Activated T-cell treated with anti-CD3 and anti-CD28 coated beads, Interleukin-2, amount 50 U/mL, for 24 hours (primary cell): Measurements from ENCODE around the gene FRAT2.

Experiments
- DNase-seq: peaks from one replicate; pipeline ENCODE4 v3.0.0-alpha.2; 2020
- H3K27ac Mint-ChIP-seq: 2 replicates; pipeline ENCODE4 v1.8.0; 2020; ENCODE audit warnings: mild to moderate bottlenecking, mixed read lengths
- H3K27me3 Mint-ChIP-seq: 2 replicates; pipeline ENCODE4 v1.8.0; 2020; ENCODE audit warnings: mixed read lengths
- H3K36me3 Mint-ChIP-seq: 2 replicates; pipeline ENCODE4 v1.8.0; 2020; ENCODE audit warnings: low read depth, mixed read lengths
- H3K4me1 Mint-ChIP-seq: 2 replicates; pipeline ENCODE4 v1.8.0; 2020; ENCODE audit warnings: low read depth, mixed read lengths
- H3K4me3 Mint-ChIP-seq: 2 replicates; pipeline ENCODE4 v1.8.0; 2020; ENCODE audit warnings: mild to moderate bottlenecking, moderate library complexity, mixed read lengths
- H3K9me3 Mint-ChIP-seq: 2 replicates; pipeline ENCODE4 v1.8.0; 2020; ENCODE audit warnings: mixed read lengths

The FRAT2 gene

GRCh38 chr10:97321804-97322190 is 12.7 kb downstream of the FRAT2 start:
- no peaks in the 10 kb centered on the region for H3K36me3 Mint-ChIP-seq
- H3K4me3 Mint-ChIP-seq, result peak overlapping the region; percentile 78
- H3K27ac Mint-ChIP-seq, result no peak overlapping the region
- peaks cover 32% of the 10 kb centered on the region for H3K4me1 Mint-ChIP-seq
- no peaks in the 10 kb centered on the region for H3K27me3 Mint-ChIP-seq
- no peak for DNase-seq
- no peaks in the 10 kb centered on the region for H3K9me3 Mint-ChIP-seq

DNA sequence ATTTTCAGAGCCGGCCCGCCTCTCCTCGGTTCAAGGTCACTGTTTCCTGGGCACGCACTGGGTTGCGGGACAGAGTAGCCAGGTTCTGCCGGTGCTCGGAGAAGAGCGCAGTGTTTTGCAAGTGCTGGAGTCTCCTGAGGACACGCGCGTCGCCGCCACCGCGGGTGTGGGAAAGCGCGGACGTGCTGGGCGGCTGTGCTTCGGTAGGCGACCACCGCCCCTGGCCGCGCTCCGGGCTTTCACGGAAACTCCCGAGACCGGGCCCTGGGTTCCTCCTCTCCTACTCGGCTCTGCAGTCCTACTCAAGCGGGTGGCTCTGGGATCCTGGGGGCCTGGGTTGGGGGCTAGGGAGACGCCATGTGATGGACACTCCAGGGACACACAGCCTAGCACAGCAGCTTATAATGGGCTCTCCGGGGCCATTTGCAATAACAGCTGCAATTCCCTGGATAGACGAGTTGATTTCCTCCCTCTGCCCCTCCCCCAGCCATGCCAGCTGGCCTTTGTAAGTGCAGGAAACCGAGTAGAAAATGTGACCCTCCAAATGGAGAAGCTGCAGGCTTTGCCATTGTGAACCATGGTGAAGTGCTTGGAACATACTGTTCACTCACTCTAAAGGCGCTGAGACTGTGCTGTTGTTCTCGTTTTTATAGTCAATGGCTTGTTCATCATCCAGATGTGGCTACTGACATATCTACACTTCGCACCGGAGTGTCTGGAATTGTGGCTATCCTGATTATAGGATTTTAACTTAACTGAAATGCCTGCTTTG is 13.3 kb downstream of the FRAT2 start:
- H3K36me3 Mint-ChIP-seq, result no peaks in the 10 kb centered on the region
- peak; percentile 47 for DNase-seq
- H3K9me3 Mint-ChIP-seq, result no peaks in the 10 kb centered on the region
- peak overlapping the region; percentile 86 for H3K27ac Mint-ChIP-seq
- peaks cover 32% of the 10 kb centered on the region for H3K4me1 Mint-ChIP-seq
- H3K27me3 Mint-ChIP-seq, result no peaks in the 10 kb centered on the region
- H3K4me3 Mint-ChIP-seq, result peak overlapping the region; percentile 78

DNA sequence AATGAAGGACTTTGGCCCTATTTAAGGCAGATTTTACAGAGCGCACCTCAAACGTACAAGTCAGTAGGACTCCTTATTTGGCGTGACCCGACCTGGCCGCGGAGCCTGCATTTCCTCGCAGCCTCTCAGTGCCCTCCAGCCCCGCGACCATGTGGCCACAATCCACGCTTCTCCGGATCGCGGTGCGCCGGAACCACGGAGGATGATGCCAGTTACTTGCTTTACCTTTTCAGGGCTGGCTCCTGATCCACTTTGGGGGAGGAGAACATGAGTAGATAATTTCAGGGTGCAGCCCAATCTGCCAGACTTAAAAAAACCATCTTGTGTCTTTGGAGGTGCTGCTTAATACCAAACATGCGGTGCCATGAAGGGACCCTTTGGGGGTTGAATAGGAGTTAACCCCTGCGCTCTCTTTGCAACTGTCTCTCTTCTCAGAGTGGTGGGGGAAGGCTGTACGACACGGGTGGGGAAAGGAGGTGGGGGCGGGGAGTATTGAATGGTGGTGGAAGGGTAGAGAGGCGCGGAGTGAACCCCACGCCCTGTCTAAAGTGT is 14.0 kb downstream of the FRAT2 start:
- H3K27ac Mint-ChIP-seq, result peak overlapping the region; percentile 86
- peaks cover 32% of the 10 kb centered on the region for H3K4me1 Mint-ChIP-seq
- no peaks in the 10 kb centered on the region for H3K36me3 Mint-ChIP-seq
- DNase-seq, result peak; percentile 62
- peak overlapping the region; percentile 78 for H3K4me3 Mint-ChIP-seq
- no peaks in the 10 kb centered on the region for H3K9me3 Mint-ChIP-seq
- H3K27me3 Mint-ChIP-seq, result no peaks in the 10 kb centered on the region

DNA sequence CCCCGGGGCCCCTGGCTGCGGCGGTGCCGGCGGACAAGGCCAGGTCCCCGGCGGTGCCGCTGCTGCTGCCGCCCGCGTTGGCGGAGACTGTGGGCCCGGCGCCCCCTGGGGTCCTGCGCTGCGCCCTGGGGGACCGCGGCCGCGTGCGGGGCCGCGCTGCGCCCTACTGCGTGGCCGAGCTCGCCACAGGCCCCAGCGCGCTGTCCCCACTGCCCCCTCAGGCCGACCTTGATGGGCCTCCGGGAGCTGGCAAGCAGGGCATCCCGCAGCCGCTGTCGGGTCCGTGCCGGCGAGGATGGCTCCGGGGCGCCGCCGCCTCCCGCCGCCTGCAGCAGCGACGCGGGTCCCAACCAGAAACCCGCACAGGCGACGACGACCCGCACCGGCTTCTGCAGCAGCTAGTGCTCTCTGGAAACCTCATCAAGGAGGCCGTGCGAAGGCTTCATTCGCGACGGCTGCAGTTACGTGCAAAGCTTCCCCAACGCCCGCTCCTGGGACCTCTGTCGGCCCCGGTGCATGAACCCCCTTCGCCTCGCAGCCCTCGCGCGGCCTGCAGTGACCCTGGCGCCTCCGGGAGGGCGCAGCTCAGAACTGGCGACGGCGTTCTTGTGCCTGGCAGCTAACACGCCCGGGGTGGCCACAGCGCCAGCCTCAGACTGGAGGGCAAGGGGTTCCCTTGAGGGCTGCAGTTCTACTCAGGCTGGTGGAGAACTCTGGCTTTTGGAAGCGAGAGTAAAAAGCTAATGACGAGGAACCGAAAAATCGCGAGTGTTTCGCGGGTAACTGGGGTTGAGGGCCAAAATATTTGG is 14.7 kb downstream of the FRAT2 start:
- DNase-seq, result peak; percentile 78
- Mint-ChIP-seq H3K27ac (peak overlapping the region; percentile 86), H3K27me3 (no peaks in the 10 kb centered on the region), H3K4me1 (peaks cover 32% of the 10 kb centered on the region), H3K9me3 (no peaks in the 10 kb centered on the region), H3K36me3 (no peaks in the 10 kb centered on the region), H3K4me3 (peak overlapping the region; percentile 78)

DNA sequence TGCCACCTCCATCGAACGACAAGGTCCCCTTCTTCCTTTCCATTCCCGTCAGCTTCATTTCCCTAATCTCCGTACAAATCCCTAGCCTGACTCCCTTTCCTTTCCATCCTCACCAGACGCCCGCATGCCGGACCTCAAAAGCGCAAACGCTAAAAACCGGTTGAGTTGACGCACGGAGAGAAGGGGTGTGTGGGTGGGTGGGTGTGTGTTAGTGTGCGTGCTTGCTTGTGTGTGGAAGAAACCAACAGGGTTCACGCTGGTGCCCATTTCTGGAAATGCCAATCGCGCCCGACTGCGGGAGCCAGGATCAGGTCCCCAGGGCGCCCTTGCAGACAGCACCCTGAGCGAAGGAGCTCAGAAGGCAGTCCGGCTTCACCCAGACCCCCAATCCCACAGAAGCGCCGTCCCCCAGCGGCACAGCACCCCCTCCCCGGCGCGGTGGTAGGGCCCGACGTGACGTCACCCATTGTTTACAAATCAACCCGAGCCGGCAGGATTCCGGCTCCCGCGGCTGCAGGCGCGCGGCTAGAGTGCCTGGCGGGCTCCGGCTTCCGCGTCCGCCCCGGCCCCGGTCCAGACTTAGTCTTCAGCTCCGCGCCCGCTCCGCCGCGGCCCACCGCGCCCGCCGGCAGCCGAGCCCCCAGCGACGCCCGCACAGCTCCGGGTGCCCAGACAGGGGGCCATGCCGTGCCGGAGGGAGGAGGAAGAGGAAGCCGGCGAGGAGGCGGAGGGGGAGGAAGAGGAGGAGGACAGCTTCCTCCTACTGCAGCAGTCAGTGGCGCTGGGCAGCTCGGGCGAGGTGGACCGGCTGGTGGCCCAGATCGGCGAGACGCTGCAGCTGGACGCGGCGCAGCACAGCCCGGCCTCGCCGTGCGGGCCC is 15.5 kb downstream of the FRAT2 start, which contains the start of gene FRAT1:
Gene FRAT1 (plus strand): TSS at position 500 of the 880 bp plus-strand sequence. CDS start 183 bp downstream, at position 683.
- no peaks in the 10 kb centered on the region for H3K27me3 Mint-ChIP-seq
- peak; percentile 95 for DNase-seq
- H3K9me3 Mint-ChIP-seq, result no peaks in the 10 kb centered on the region

GRCh38 chr10:97314671-97315070 is 19.9 kb downstream of the FRAT2 start:
- no peaks in the 10 kb centered on the region for H3K36me3 Mint-ChIP-seq
- H3K4me3 Mint-ChIP-seq, result no peak overlapping the region
- H3K4me1 Mint-ChIP-seq, result peaks cover 9% of the 10 kb centered on the region
- H3K27ac Mint-ChIP-seq, result no peak overlapping the region
- H3K9me3 Mint-ChIP-seq, result no peaks in the 10 kb centered on the region
- no peaks in the 10 kb centered on the region for H3K27me3 Mint-ChIP-seq
- DNase-seq, result no peak

More for the DNA sequence above, 15.5 kb downstream of the FRAT2 start, which contains the start of gene FRAT1:
- Mint-ChIP-seq H3K4me1 (peaks cover 32% of the 10 kb centered on the region), H3K36me3 (no peaks in the 10 kb centered on the region), H3K27ac (peak within 1 kb of the TSS; percentile 100), H3K4me3 (peak within 1 kb of the TSS; percentile 89)

DNA sequence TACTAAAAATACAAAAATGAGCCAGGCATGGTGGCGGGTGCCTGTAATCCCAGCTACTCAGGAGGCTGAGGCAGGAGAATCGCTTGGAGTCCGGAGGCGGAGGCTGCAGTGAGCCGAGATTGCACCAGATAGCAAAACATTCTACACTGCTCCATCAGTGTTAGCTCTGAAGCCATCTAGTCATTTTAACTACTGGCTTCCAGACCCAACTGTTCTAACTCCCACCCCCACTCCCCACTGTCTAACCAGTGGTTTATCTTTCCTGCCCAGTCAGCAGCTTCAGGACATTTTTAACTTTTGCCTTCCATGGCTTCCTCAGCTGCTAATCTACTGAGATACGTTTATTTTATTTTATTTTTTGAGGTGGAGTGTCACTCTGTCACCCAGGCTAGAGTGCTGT is 21.6 kb downstream of the FRAT2 start:
- H3K4me3 Mint-ChIP-seq, result no peak overlapping the region

DNA sequence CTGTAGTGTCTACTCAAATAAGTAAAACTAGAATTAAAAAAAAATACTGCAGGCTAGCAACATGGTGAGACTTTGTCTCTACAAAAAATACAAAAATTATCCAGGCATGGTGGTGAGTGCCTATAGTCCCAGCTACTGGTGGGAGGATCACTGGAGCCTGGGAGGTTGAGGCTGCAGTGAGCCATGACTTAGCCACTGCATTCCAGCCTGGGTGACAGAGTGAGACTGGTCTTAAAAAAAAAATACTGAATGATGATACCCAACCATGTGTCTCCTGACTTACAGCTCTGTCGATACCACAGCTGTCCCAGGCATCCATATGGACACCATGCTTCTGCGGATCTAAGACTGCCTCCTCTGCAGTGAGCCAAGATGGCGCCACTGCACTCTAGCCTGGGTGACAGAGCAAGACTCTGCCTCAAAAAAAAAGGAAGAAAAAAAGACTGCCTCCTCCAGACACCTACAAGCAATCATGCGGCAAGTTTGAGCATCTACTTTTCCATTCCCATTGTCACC is 23.4 kb downstream of the FRAT2 start:
- H3K4me3 Mint-ChIP-seq, result no peak overlapping the region
- no peak for DNase-seq

More for the DNA sequence above, 21.6 kb downstream of the FRAT2 start:
- peaks cover 3% of the 10 kb centered on the region for H3K4me1 Mint-ChIP-seq
- H3K9me3 Mint-ChIP-seq, result no peaks in the 10 kb centered on the region
- H3K27ac Mint-ChIP-seq, result no peak overlapping the region
- no peak for DNase-seq
- H3K27me3 Mint-ChIP-seq, result no peaks in the 10 kb centered on the region
- H3K36me3 Mint-ChIP-seq, result no peaks in the 10 kb centered on the region

GRCh38 chr10:97307866-97308780 is 26.4 kb downstream of the FRAT2 start:
- H3K4me1 Mint-ChIP-seq, result no peaks in the 10 kb centered on the region
- H3K27me3 Mint-ChIP-seq, result no peaks in the 10 kb centered on the region
- H3K27ac Mint-ChIP-seq, result no peak overlapping the region
- H3K36me3 Mint-ChIP-seq, result no peaks in the 10 kb centered on the region
- no peaks in the 10 kb centered on the region for H3K9me3 Mint-ChIP-seq
- H3K4me3 Mint-ChIP-seq, result no peak overlapping the region
- DNase-seq, result no peak

More for the DNA sequence above, 23.4 kb downstream of the FRAT2 start:
- Mint-ChIP-seq H3K27me3 (no peaks in the 10 kb centered on the region), H3K4me1 (no peaks in the 10 kb centered on the region), H3K27ac (no peak overlapping the region), H3K36me3 (no peaks in the 10 kb centered on the region), H3K9me3 (no peaks in the 10 kb centered on the region)

DNA sequence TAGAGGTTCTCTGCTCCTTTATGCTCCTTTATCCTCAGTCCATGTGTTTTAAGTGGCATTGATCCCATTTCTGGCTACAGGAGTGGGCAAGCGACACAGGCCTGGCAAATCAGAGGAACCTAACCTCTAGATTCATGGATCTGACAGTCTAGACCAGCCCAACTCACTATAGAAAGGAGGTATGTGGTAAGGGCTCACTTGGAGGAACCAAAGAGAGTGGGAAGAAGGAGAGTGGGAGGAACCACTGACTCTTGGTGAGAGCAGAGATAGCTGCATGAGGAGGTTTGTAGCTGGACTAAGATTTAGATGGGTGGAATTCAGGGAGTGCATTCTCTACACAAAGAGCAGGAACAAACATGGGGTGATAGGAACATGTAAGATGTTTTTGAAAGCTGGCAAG is 27.1 kb downstream of the FRAT2 start:
- no peak overlapping the region for H3K27ac Mint-ChIP-seq
- H3K27me3 Mint-ChIP-seq, result no peaks in the 10 kb centered on the region
- no peaks in the 10 kb centered on the region for H3K36me3 Mint-ChIP-seq
- no peaks in the 10 kb centered on the region for H3K9me3 Mint-ChIP-seq
- H3K4me1 Mint-ChIP-seq, result no peaks in the 10 kb centered on the region
- DNase-seq, result no peak
- H3K4me3 Mint-ChIP-seq, result no peak overlapping the region

- no peaks in the 10 kb centered on the region for H3K36me3 Mint-ChIP-seq
- H3K27ac Mint-ChIP-seq, result no peak overlapping the region
- H3K4me1 Mint-ChIP-seq, result no peaks in the 10 kb centered on the region
- no peaks in the 10 kb centered on the region for H3K9me3 Mint-ChIP-seq
- H3K4me3 Mint-ChIP-seq, result no peak overlapping the region
- no peak for DNase-seq
- H3K27me3 Mint-ChIP-seq, result no peaks in the 10 kb centered on the region
Observed at GRCh38 chr10:97302088-97302791, 32.3 kb downstream of the FRAT2 start.

DNA sequence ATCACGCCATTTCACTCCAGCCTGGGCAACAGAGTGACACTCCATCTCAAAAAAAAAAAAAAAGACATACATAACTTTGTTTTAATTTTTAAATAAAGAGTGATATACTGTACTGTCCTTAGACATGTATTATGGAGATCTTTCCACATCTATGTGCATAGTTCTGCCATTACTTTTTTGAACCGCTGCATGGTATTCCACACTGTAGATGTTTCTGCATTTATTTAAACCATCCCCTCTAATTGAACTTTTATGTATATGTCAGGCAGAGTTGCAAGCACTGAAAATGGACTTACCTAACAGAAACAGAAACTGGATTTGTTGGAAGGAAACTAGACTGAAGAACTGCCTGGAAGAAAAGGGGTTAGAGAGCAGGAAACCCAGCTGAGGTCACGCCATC is 33.5 kb downstream of the FRAT2 start:
- Mint-ChIP-seq H3K27ac (no peak overlapping the region), H3K9me3 (no peaks in the 10 kb centered on the region), H3K4me3 (no peak overlapping the region), H3K4me1 (no peaks in the 10 kb centered on the region), H3K27me3 (no peaks in the 10 kb centered on the region), H3K36me3 (no peaks in the 10 kb centered on the region)
- no peak for DNase-seq

GRCh38 chr10:97298223-97298571 is 36.3 kb downstream of the FRAT2 start:
- Mint-ChIP-seq H3K4me1 (no peaks in the 10 kb centered on the region), H3K9me3 (no peaks in the 10 kb centered on the region), H3K27me3 (no peaks in the 10 kb centered on the region), H3K36me3 (no peaks in the 10 kb centered on the region), H3K4me3 (no peak overlapping the region), H3K27ac (no peak overlapping the region)
- DNase-seq, result no peak
